ENCODE data around the gene PRMT7. TPM values are rescaled to one million over a fixed set of nuclear protein-coding genes. Genes with fewer than 3 reads are reported as not detected.

PRMT7 gene
- total and polyA plus RNA-seq, 2 donors from 2014 or later = 20.4 to 33.7 TPM

DNA sequence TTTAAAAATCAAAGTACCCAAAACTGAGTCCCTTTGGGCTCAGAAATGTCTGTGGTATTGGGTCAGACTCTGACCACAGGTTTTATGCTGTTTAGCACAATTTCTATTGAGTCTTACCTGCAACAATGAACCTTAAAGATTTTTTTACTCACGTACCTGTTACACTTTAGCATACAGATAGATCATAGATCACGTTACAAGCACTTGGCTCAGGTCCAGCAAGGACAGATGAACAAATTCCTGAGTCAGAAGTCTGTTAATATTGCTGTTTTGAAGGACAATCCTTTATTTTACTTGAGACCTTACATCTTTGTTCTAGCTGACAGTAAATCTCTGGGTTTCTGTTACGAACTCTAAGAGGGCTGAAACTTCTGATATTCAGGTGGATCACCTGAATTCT, 12.9 kb upstream of the PRMT7 start:
- H3K36me3 ChIP-seq (ENCODE audit: control insufficient read depth in 2 of 3, insufficient read depth in 3 of 3, low read length in 3 of 3) = peaks cover 4 to 57% (median 52%) of the 10 kb centered on the region in 3 donors
- DNase-seq (no peak), FAIRE-seq (no peak)
- H3K27ac ChIP-seq (ENCODE audit: low read depth in 2 of 2, low read length in 2 of 2) = no peak overlapping the region
- intact Hi-C loops (cut with DNase I) = no loop called here
- peaks cover 0 to 9% (median 9%) of the 10 kb centered on the region in 3 donors for H3K4me1 ChIP-seq (ENCODE audit: control insufficient read depth in 2 of 3, insufficient read depth in 2 of 3, low read depth in 1 of 3, low read length in 3 of 3)
- H3K4me3 ChIP-seq (ENCODE audit: low read length in 3 of 3) = no peak overlapping the region
- no peaks in the 10 kb centered on the region for H3K27me3 ChIP-seq (ENCODE audit: control insufficient read depth, insufficient read depth, low read length)
- H3K9ac ChIP-seq (ENCODE audit: low read length in 3 of 3) = no peak overlapping the region
- TF ChIP-seq, protein P1, sequence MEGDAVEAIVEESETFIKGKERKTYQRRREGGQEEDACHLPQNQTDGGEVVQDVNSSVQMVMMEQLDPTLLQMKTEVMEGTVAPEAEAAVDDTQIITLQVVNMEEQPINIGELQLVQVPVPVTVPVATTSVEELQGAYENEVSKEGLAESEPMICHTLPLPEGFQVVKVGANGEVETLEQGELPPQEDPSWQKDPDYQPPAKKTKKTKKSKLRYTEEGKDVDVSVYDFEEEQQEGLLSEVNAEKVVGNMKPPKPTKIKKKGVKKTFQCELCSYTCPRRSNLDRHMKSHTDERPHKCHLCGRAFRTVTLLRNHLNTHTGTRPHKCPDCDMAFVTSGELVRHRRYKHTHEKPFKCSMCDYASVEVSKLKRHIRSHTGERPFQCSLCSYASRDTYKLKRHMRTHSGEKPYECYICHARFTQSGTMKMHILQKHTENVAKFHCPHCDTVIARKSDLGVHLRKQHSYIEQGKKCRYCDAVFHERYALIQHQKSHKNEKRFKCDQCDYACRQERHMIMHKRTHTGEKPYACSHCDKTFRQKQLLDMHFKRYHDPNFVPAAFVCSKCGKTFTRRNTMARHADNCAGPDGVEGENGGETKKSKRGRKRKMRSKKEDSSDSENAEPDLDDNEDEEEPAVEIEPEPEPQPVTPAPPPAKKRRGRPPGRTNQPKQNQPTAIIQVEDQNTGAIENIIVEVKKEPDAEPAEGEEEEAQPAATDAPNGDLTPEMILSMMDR (IDR thresholded peaks at IDR 0.05; ENCODE audit: borderline replicate concordance, extremely low read depth, insufficient read depth) = no peak
- H3K9me3 ChIP-seq (ENCODE audit: control insufficient read depth in 2 of 3, insufficient read depth in 1 of 3, low read length in 3 of 3) = no peaks in the 10 kb centered on the region

DNA sequence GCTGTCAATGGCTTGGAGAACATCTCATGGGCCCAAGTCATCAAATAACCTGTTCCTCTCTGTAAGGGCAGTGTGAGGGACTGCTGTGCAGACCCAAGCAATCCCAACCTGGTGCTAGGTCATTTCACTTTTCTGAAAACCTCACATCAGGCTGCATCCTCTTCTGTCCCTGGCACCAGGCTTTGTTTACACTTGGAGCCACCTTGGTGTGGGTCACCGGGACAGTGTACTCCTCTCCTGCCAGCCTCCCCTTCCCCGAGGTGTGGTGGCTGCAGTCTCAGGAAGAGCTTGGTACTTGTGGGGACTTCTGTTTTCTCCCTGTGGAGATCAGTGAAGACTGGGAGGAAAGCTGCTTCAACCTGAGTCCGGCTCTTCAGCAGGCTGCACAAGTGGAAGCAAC, 12.5 kb upstream of the PRMT7 start:
- intact Hi-C loops (cut with DNase I) = no loop called here
- no peak for FAIRE-seq
- H3K4me3 ChIP-seq (ENCODE audit: low read length in 3 of 3) = no peak overlapping the region
- no peaks in the 10 kb centered on the region for H3K27me3 ChIP-seq (ENCODE audit: control insufficient read depth, insufficient read depth, low read length)
- H3K36me3 ChIP-seq (ENCODE audit: control insufficient read depth in 2 of 3, insufficient read depth in 3 of 3, low read length in 3 of 3) = peaks cover 4 to 57% (median 52%) of the 10 kb centered on the region in 3 donors
- H3K9me3 ChIP-seq (ENCODE audit: control insufficient read depth in 2 of 3, insufficient read depth in 1 of 3, low read length in 3 of 3) = no peaks in the 10 kb centered on the region
- H3K27ac ChIP-seq (ENCODE audit: low read depth in 2 of 2, low read length in 2 of 2) = no peak overlapping the region
- DNase-seq = no peak
- no peak overlapping the region for H3K9ac ChIP-seq (ENCODE audit: low read length in 3 of 3)
- peaks cover 0 to 9% (median 9%) of the 10 kb centered on the region in 3 donors for H3K4me1 ChIP-seq (ENCODE audit: control insufficient read depth in 2 of 3, insufficient read depth in 2 of 3, low read depth in 1 of 3, low read length in 3 of 3)
- TF ChIP-seq, protein P1 (IDR thresholded peaks at IDR 0.05; ENCODE audit: borderline replicate concordance, extremely low read depth, insufficient read depth) = no peak

DNA sequence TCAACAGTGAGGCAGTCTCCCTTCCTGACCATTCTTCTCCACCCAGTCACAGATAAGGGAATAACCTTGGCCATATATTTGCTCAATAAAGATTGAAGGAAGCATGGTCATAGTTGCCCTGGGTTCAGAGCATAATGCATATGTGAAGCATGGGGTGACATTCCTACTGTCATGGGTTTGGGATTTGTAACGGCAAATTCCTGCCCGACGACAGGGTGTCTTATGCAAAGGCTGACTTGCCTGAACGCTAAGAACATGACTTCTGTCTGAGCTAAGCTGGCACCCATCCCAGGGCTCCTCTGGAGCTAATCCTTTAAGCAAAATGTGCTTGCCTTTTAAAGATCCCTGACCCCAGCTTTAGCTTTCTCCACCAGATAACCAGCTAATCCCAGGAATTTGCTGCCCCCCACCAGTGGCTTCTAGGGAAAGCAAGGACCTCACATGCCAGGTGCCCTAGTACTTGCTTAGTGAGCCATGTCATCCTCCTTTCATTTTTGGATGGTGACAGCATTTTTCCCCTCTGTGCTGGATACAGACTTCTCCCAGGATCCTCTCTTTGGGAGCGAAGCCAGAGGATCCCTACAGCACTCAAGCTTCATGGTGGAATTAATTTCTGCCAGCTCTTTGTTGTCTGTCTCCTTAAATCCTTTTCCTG, 11.8 kb upstream of the PRMT7 start:
- intact Hi-C loops (cut with DNase I) = no loop called here
- no peaks in the 10 kb centered on the region for H3K27me3 ChIP-seq (ENCODE audit: control insufficient read depth, insufficient read depth, low read length)
- peaks cover 0 to 9% (median 9%) of the 10 kb centered on the region in 3 donors for H3K4me1 ChIP-seq (ENCODE audit: control insufficient read depth in 2 of 3, insufficient read depth in 2 of 3, low read depth in 1 of 3, low read length in 3 of 3)
- peaks cover 4 to 59% (median 53%) of the 10 kb centered on the region in 3 donors for H3K36me3 ChIP-seq (ENCODE audit: control insufficient read depth in 2 of 3, insufficient read depth in 3 of 3, low read length in 3 of 3)
- no peak overlapping the region for H3K4me3 ChIP-seq (ENCODE audit: low read length in 3 of 3)
- DNase-seq = no peak
- TF ChIP-seq, protein P1 (IDR thresholded peaks at IDR 0.05; ENCODE audit: borderline replicate concordance, extremely low read depth, insufficient read depth) = no peak
- FAIRE-seq = no peak
- H3K9ac ChIP-seq (ENCODE audit: low read length in 3 of 3) = no peak overlapping the region
- no peaks in the 10 kb centered on the region for H3K9me3 ChIP-seq (ENCODE audit: control insufficient read depth in 2 of 3, insufficient read depth in 1 of 3, low read length in 3 of 3)
- H3K27ac ChIP-seq (ENCODE audit: low read depth in 2 of 2, low read length in 2 of 2) = peak overlapping the region in 1 of 2 donors; percentile 3
